ENCODE measurements around the gene STX3. TPM values are rescaled to one million over a fixed set of nuclear protein-coding genes. Genes with fewer than 3 reads are reported as not detected.
A peak's percentile ranks its signal among the peaks of the same experiment; 100 is the strongest.

STX3 gene
- total and polyA plus RNA-seq, 2 of the 13 experiments (the other 11 are each of a cell fraction or from before 2014, with no cell fraction given) = 16.5 to 24.0 TPM

- TF ChIP-seq PRDM15 (CRISPR knock-in tag; IDR thresholded peaks at IDR 0.05) (peak; percentile 45; the same call in 1 of the 2 replicates), KLF16 (CRISPR knock-in tag; IDR thresholded peaks at IDR 0.05) (no peak), NR2F1 (CRISPR knock-in tag; IDR thresholded peaks at IDR 0.05) (no peak), ZNF567 (CRISPR knock-in tag; IDR thresholded peaks at IDR 0.05; ENCODE audit: borderline replicate concordance) (no peak), PBX3 (CRISPR knock-in tag; IDR thresholded peaks at IDR 0.05; ENCODE audit: borderline replicate concordance) (no peak), MNT (IDR thresholded peaks at IDR 0.05) (no peak), ZNF232 (CRISPR knock-in tag; IDR thresholded peaks at IDR 0.05; ENCODE audit: borderline replicate concordance) (0 out of 2 replicates have a peak, but pooled peaks have one; percentile 19), ZNF563 (CRISPR knock-in tag; IDR thresholded peaks at IDR 0.05) (0 out of 2 replicates have a peak, but pooled peaks have one; percentile 35), TFAP4 (IDR thresholded peaks at IDR 0.05; ENCODE audit: borderline replicate concordance, low read depth) (0 out of 2 replicates have a peak, but pooled peaks have one; percentile 3), SAP130 (CRISPR knock-in tag; IDR thresholded peaks at IDR 0.05; ENCODE audit: low read depth) (peak; percentile 20; the same call in 1 of the 2 replicates), ZNF564 (CRISPR knock-in tag; IDR thresholded peaks at IDR 0.05) (no peak), KDM6A (CRISPR knock-in tag; IDR thresholded peaks at IDR 0.05; ENCODE audit: low read depth) (no peak), PHB2 (IDR thresholded peaks at IDR 0.05; ENCODE audit: partially characterized antibody) (no peak), ZNF670 (CRISPR knock-in tag; IDR thresholded peaks at IDR 0.05; ENCODE audit: borderline replicate concordance) (no peak), HDAC2 (CRISPR knock-in tag; IDR thresholded peaks at IDR 0.05) (peak; percentile 27; the same call in 1 of the 2 replicates), HOXA3 (CRISPR knock-in tag; IDR thresholded peaks at IDR 0.05) (no peak), ZMAT3 (CRISPR knock-in tag; conservative IDR thresholded peaks at IDR 0.05) (no peak), ZNF703 (CRISPR knock-in tag; IDR thresholded peaks at IDR 0.05; ENCODE audit: borderline replicate concordance) (no peak), ZNF10 (CRISPR knock-in tag; IDR thresholded peaks at IDR 0.05; ENCODE audit: borderline replicate concordance, low read depth) (no peak)
- TF ChIP-seq, protein P1, sequence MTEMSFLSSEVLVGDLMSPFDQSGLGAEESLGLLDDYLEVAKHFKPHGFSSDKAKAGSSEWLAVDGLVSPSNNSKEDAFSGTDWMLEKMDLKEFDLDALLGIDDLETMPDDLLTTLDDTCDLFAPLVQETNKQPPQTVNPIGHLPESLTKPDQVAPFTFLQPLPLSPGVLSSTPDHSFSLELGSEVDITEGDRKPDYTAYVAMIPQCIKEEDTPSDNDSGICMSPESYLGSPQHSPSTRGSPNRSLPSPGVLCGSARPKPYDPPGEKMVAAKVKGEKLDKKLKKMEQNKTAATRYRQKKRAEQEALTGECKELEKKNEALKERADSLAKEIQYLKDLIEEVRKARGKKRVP (CRISPR knock-in tag; IDR thresholded peaks at IDR 0.05) = no peak
Measured at GRCh38 chr11:59754859-59755700, at the start of gene STX3 (continued).
